Measurements from ENCODE around the gene PTPRD.

Gene PTPRD

DNA sequence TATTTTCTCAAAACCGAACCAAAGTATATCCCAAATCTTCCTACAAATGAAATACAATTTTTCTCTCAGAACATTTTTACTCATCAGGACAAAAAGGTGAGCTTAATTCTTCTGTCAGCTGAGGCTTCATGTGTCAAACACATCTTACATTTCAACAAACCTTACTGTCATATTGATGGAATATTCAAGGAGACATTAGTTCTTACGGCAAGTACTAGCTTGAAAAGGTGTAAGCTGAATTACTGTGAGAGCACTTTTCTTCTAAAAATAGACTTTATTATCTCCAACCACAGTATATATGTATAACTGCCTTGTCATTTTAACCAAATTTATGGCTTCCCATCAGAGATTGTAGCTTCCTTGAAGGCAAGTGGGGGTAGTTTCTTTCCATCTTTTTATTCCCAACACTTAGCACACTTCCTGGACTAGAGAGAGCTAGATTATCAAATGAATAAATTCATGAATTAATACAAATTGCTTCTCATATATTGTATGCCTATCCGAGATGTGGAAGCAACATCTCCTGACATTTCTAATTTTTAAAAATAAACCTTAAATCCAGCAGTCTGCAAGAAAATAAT lies 1990.5 kb downstream of the PTPRD start:
- TF ChIP-seq, protein P1, sequence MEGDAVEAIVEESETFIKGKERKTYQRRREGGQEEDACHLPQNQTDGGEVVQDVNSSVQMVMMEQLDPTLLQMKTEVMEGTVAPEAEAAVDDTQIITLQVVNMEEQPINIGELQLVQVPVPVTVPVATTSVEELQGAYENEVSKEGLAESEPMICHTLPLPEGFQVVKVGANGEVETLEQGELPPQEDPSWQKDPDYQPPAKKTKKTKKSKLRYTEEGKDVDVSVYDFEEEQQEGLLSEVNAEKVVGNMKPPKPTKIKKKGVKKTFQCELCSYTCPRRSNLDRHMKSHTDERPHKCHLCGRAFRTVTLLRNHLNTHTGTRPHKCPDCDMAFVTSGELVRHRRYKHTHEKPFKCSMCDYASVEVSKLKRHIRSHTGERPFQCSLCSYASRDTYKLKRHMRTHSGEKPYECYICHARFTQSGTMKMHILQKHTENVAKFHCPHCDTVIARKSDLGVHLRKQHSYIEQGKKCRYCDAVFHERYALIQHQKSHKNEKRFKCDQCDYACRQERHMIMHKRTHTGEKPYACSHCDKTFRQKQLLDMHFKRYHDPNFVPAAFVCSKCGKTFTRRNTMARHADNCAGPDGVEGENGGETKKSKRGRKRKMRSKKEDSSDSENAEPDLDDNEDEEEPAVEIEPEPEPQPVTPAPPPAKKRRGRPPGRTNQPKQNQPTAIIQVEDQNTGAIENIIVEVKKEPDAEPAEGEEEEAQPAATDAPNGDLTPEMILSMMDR (IDR thresholded peaks at IDR 0.05; ENCODE audit: extremely low read depth, missing control alignments) = no peak
- no peak for DNase-seq (ENCODE audit: low spot score)

DNA sequence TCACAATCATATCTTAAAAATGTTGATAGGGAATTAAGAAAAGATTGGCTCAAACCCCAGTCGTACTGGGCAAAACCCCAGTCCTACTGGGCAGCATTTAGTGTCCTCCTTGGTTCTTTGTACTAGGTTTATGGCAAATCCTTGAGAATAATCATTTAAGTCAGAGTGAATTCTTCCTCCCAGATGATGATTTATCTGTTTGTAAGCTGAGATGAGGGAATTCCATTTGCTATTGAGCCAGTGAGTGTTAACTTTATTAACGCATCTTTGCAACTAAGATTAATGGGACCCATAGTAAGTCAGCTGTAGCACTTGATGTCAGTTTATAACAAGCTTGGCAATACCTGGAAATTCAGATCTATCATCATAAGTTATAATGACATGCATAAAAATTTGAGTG lies 1991.4 kb downstream of the PTPRD start:
- no peak for DNase-seq (ENCODE audit: low spot score)
- TF ChIP-seq, protein P1 (IDR thresholded peaks at IDR 0.05; ENCODE audit: extremely low read depth, missing control alignments) = no peak

DNA sequence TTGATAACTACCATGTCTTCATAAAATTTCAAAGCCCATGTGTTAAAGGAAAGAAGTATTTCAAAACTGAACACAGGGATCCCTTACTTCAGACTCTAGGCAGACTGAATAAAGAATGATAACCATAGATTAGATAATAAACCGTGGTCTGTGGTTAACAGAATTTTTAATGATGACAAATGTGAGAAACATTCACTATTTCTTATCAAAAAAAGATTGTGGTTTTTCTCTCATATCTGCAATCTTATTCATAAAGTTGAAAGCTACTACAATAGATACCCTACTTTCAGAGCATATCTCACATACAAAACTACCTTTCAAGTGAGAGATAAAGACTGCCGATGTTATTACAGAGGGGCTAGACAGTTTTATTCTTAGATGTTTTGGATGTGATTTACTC lies 1996.4 kb downstream of the PTPRD start:
- DNase-seq (ENCODE audit: low spot score) = no peak
- TF ChIP-seq, protein P1 (IDR thresholded peaks at IDR 0.05; ENCODE audit: extremely low read depth, missing control alignments) = no peak

- TF ChIP-seq, protein P1 (IDR thresholded peaks at IDR 0.05; ENCODE audit: extremely low read depth, missing control alignments) = no peak
- DNase-seq (ENCODE audit: low spot score) = no peak
These were observed 1997.8 kb downstream of the PTPRD start for GRCh38 chr9:8614926-8615440.

DNA sequence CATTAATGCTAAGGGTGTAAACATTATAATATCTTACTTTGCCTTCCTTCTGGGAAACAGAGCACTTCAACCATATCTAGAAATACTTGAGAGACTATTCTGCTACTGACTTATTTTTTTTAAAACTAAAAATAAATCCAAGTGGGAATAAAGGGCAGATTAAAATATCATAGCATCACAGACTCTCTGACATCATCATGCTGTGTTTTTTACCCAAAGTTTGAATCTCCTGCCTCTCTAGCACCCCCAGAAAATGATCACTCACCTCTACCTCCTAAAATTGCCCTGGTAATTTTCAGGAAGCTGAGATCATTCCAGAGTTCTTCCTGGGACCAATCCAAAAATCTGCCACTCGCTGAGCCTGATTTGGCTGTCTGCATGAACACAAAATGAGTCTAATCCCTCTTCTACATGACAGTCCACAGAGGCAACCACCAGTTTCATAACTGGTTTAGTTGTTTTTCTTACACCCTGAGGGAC lies 1999.4 kb downstream of the PTPRD start:
- TF ChIP-seq, protein P1 (IDR thresholded peaks at IDR 0.05; ENCODE audit: extremely low read depth, missing control alignments) = no peak

DNA sequence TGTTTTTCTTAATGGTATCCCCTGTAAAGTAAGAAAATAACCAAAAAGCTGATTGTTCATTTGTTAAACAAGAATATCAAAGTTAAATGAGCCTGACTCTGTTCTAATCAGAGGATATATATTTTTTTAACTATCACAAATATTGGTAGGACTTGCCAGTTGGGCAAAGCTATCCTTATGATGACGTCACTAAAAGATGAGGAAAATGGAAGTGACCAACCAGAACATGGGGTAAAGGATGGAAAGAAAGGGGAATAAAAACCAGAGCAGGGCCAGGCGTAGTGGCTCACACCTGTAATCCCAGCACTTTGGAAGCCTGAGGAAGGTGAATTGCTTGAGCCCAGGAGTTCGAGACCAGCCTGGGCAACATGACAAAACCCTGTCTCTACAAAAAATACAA lies 2001.6 kb downstream of the PTPRD start:
- TF ChIP-seq, protein P1 (IDR thresholded peaks at IDR 0.05; ENCODE audit: extremely low read depth, missing control alignments) = no peak
- DNase-seq (ENCODE audit: low spot score) = no peak

More for the DNA sequence above, 1999.4 kb downstream of the PTPRD start:
- DNase-seq (ENCODE audit: low spot score) = no peak

GRCh38 chr9:8610256-8610655 lies 2002.5 kb downstream of the PTPRD start:
- TF ChIP-seq, protein P1 (IDR thresholded peaks at IDR 0.05; ENCODE audit: extremely low read depth, missing control alignments) = no peak
- DNase-seq (ENCODE audit: low spot score) = no peak

Measured in GM20000 (cell line).